ENCODE measurements around the gene PIK3R1. TPM values are rescaled to one million over a fixed set of nuclear protein-coding genes. Genes with fewer than 3 reads are reported as not detected.
"Not testable (repeated sequence)": the region's sequence is repeated elsewhere in the genome, so short reads cannot be mapped to it uniquely, and the experiment has no call there.

PIK3R1 gene
- polyA plus RNA-seq, 12 donors, result 44.8 to 152 (median 69.9) TPM; not detected in 1

DNA sequence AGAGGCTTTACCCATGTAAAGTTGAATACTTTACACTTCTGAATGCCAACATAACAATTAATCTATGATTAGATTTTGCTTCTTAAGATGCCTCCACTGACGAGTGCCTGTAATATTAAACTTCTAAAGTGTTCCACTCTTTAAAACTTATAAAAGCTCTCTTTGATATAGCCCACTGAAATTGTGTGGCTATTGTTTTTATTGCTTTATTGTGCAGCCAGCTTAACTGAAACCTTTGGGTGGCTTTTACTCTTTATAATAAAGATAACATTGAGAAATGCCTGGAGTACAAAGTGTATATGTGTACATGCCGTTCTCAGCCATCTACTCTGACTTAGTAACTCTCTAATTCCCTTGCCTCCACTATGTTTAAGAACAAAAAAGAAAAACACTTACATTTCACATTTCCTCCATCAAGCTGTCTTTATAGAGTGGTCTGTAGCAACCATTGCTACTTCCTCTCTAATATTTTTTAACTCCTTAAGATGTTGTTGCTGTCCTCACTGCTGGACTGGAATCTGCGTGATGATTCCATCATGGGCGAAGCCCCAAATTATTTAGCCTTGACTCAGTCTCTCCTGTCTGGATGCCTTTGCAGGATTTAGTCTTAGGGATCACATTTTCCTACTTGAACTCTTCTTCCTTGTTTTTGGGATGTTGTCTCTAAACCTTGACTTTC lies 9.1 kb downstream of the PIK3R1 start:
- DNase-seq, result no peak

GRCh38 chr5:68225188-68225910 lies 9.8 kb downstream of the PIK3R1 start:
- no peak for DNase-seq

- no peak for DNase-seq
Measured at GRCh38 chr5:68225911-68226545, 10.5 kb downstream of the PIK3R1 start.

DNA sequence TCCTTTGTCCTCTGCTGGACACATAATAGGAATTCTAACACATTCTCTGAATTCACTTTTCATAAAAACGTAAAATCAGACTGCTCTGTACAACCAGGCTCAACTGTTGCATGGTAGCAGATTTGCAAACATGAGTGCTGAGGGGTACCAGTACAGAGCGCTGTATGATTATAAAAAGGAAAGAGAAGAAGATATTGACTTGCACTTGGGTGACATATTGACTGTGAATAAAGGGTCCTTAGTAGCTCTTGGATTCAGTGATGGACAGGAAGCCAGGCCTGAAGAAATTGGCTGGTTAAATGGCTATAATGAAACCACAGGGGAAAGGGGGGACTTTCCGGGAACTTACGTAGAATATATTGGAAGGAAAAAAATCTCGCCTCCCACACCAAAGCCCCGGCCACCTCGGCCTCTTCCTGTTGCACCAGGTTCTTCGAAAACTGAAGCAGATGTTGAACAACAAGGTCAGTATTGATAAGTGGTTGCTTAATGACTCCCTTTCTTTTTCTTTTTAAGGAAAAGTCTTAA lies 11.1 kb downstream of the PIK3R1 start:
- no peak for DNase-seq

- DNase-seq, result no peak
Measured at GRCh38 chr5:68227532-68228160, 12.1 kb downstream of the PIK3R1 start.

DNA sequence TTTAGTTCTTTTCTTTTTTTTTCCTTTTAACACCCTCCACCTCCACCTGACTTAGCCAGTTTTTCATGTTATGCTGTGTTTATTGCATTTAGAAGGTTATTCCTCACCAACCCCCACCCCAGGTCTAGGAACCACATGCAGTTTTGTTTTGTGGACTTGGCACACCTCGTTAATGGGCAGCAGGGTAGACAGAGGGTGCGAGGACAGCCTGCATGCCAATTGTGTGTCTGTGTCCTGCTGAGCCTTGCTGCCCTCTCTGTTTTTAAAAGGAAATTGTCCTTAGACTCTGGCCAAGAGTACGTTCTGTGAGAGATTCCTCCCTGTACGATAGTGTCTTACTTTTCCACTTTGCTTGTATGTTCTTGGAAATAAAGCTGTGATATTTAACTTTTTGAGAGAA lies 13.9 kb downstream of the PIK3R1 start:
- DNase-seq, result no peak

DNA sequence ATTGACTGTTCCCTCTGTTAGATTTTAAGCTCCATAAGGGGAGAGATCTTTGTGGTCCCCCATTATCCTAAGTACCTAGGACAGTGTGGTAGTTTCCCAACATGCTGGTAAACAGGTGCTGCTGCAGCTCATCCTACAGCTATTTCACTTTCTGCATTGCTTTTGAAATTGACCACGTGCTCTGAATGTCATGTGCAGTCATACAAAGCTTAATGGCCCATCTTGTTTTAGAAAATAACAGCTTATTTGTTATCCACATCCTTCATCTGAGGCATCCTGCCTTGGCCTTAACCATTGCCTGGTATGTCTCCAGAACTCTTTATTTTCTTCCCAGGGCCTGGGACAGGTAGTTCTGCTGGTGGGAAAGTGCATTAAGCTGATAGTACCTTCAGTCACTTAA lies 14.7 kb downstream of the PIK3R1 start:
- no peak for DNase-seq

DNA sequence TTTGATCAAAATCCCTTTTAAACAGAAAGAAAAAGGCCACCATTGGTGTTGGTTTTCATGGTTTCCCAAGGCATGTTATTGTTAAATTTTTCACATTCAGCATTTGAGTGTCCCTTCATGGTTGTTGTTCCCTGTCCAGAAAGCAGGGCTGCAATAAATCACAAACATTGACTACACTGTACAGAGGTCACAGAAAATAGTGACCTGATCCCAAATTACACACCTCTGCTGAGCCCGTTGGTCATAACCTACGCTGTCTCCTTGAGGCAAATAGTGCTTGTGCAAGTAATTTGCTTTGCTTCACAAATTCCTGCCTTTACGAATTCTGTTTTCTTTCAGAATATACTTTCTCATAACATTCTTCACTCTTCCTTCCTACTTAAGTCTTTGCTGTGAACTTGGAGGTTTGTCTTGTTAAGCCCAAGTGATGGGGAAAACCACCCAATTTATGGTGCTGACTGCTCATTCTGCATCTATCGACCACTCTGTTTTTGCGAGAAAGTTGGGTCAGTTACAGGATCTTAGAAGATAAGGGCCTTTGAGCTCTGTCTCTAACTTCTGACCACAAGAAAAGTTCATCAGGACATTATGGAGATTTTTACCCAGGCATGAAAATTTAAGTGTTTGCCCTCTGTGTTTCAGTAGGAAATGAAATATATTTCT lies 16.0 kb downstream of the PIK3R1 start:
- DNase-seq, result no peak

DNA sequence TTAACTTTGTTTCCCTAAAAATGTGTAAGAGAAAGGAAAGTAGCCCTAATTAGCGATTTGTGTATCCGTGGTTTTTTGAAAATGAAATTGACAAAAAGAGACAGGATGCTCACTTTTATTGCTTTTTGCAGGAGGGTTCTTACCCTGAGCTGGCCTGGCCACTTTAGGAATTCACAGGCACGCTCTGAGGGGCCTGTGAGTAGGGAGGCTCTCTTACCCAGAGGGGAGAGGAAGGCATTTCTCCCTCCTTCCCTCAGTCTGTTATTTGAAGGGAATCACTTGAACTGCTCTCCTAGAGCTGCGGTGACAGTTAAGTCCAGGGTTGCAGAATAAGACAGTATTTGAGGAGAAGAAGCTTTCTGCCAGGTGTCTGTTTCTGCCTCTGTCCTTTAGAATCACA lies 16.7 kb downstream of the PIK3R1 start:
- no peak for DNase-seq

DNA sequence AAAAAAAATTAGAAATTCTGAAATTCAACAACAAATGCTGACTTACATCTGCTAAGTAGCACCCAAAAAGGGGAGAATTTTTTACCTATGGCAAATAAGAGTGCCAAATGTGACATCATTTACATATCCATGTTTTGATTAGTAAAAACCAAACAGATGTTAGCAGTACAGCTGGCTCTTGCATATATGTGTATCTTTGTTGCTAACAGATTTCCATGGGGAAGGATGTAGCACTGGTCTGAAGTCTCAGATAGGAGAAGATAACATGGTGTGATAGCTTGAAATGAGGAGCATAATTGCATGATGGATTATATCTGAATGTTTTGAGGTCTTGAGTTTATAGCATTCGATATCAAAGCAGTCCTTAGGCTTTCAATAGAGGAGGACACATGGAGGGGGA lies 17.5 kb downstream of the PIK3R1 start:
- no peak for DNase-seq

DNA sequence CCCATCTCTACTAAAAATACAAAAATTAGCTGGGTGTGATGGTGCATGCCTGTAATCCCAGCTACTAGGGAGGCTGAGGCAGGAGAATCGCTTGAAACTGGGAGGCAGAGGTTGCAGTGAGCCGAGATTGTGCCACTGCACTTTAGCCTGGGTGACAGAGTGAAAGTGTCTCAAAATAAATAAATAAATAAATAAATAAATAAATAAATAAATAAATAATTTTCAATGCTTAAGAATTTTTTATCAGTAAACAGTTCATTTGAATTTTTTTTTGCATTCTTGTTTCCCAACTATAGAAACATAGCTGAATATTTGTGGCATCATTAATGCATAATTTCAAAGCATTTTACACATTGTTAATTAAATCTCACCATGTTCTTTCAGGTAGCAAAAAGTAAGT lies 19.7 kb downstream of the PIK3R1 start:
- DNase-seq, result not testable (repeated sequence)

DNA sequence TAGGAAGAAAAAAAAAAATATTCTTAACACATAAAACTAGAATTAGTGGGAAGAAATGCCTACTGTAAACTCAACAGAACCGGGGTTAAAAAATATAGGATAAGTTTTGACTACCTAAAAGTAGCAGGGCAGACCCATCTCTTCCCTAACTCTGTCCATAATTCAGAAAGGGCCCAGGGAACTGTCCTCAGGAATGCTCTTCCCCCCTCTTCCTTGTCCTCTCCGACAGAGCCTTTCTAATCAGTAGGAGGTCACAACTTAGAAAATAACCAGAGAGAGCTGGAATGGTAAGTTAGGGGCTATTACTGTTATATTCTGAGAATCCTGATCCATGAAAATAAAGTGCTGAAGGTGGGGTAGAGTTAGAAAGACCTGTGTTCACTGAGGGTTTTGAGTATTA lies 22.2 kb downstream of the PIK3R1 start:
- DNase-seq, result no peak

DNA sequence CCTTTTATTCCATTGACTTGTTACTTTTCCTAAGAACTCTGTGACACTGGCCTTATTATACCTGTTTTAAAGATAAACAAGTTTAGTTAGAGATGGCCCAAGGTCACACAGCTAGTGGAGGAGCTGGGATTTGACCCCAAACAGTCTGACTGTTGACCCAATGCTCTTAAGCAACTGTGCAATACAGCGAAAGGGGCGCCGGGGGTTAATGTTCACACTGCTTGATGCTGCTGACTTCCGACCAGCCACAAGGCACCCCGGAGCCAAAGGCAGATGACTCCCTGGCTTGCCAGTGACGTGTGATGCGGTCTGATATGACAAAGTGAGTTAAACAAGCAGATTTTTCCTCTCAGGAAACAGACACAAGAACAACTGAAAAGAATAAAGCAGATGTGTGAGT lies 23.9 kb downstream of the PIK3R1 start:
- no peak for DNase-seq

DNA sequence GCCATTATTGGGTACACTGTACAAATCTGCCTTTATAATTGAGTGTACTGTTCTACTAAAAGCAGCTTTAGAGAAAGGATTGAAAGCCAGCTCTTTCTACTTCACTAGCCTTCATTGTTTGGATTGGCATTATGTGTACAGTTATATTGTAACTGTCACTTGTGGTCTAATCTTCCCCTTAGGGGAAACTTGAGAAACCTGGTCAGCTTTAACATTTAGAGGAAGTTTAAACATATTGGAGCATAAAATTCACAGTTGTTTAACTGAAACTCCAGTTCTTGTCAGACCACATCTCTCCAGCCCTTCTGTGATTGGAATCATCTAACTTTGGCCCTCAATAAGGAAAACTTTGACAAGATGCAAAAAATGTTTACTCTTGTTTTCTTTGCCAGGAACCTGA lies 24.6 kb downstream of the PIK3R1 start:
- DNase-seq, result no peak

DNA sequence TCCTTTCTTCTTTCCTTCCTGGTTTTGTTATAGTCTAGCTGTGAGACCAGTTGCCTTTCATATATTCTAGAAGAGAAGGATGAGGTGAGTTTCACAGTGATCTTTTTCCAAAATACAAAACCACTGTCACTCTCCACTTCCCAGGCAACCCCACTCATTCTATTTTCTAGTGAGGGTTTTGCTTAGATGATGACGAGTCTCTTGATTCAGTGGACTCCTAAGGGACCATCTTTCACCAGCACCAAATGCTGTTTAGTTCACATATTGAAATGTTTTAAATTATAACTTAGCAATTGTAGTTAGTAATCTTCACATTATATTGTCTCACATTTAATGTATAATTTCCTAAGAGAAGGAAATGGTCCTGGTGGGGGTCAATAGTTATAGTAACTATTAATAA lies 25.2 kb downstream of the PIK3R1 start:
- DNase-seq, result no peak

DNA sequence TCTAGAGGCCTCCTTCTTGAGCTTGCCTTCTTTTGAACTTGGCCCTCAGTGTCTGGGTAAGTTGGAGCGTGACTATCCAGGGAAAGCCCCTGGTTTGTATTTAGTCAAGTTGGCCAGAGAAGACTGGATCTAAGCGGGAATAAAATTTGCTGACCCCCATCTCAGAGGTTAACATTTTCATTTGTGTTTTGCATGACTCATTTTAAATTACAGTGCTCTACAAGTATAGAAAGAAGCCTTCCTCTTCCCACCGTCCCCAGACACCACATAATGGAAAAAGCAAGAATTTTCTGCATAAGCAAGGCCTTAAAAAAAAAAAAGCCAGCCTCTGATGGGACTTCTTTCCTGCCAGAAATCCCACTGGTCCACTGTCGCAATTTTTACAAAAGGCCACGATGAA lies 27.2 kb downstream of the PIK3R1 start:
- no peak for DNase-seq

DNA sequence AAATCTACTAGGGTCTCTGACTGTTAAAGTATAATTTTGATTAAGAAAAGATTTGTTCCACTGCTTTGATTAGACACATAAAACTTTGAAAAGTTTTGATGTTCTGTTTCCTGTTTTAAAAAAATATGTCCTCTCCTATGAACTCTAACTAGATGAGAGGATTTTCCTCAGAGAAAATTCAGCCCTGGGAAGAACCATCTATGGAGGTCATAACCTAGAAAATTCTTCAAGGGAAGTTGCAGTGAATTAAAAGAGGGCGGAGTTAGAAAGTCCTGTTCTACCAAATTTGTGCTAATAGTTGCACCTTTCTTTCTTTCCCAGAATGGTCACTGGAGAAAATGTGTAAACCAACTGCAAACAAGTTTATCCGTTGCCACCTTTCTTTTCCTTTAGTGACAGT lies 27.7 kb downstream of the PIK3R1 start:
- no peak for DNase-seq

- no peak for DNase-seq
Measured at GRCh38 chr5:68243681-68244080, 28.1 kb downstream of the PIK3R1 start.

GRCh38 chr5:68245319-68245718 lies 29.8 kb downstream of the PIK3R1 start:
- DNase-seq, result no peak

- no peak for DNase-seq
Measured at GRCh38 chr5:68246802-68247201, 31.2 kb downstream of the PIK3R1 start.

DNA sequence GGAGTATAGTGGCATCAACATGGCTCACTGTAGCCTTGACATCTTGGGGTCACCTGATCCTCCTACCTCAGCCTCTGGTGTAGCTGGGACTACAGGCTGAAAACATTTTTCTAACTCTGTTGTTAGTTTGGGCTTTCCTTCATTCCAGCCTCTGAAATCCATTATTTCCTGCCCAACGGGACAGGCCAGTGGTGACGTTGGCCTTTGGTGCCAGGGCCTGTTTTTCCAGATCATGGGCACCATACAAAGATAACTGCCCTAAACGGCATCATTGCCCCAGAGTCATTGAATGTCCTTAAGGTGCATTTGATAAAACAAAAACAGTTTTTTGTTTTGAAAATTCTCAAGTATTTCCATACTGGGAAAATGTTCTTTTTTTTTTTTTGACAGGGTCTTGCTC lies 32.1 kb downstream of the PIK3R1 start:
- DNase-seq, result no peak

DNA sequence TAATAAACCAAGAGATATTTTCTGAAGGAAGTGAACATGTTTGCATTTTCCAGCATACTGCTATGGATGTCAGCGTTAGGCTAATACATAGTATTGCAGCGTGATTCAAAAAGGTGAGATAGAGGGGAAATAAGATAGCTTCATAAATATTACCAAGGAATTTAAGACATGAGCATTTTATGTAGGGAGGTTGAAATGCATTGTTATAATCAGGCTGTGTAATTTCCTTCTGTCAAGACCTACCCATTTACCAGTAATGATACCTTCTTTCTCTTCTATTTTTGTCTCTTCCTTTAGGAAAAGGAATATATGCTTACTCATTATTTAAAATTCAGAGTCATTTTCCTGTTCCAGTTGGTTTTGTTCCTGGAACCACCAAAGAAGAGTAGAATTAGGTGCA lies 33.3 kb downstream of the PIK3R1 start:
- DNase-seq, result no peak

Measured in muscle of arm (tissue), 12 donors.